ENCODE measurements around the gene DGCR6L.
"Not testable (repeated sequence)": the region's sequence is repeated elsewhere in the genome, so short reads cannot be mapped to it uniquely, and the experiment has no call there.

DNA sequence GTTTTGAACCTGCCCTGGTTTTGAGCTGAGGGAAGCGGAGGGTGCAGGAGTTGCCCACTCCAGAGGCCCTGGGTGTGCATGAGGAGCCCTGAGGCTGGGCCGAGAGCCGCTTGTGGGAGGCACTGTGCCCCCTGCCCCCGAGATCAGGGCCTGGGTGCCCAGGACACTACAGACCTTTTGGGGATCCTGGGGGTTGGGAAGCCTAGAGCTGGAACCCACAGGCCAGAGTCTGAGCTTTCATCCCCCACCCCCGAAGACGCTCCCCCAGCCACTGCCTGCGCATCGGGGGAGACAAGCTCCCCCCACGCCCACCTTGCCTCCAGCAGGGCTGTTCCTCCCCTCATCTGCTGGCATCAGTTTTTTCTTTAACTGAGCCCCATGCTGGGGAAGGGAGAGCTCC lies 38.4 kb downstream of the DGCR6L start:
- TF ChIP-seq, protein P1, sequence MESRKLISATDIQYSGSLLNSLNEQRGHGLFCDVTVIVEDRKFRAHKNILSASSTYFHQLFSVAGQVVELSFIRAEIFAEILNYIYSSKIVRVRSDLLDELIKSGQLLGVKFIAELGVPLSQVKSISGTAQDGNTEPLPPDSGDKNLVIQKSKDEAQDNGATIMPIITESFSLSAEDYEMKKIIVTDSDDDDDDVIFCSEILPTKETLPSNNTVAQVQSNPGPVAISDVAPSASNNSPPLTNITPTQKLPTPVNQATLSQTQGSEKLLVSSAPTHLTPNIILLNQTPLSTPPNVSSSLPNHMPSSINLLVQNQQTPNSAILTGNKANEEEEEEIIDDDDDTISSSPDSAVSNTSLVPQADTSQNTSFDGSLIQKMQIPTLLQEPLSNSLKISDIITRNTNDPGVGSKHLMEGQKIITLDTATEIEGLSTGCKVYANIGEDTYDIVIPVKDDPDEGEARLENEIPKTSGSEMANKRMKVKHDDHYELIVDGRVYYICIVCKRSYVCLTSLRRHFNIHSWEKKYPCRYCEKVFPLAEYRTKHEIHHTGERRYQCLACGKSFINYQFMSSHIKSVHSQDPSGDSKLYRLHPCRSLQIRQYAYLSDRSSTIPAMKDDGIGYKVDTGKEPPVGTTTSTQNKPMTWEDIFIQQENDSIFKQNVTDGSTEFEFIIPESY (IDR thresholded peaks at IDR 0.05) = not testable (repeated sequence)
- TF ChIP-seq, protein P2, sequence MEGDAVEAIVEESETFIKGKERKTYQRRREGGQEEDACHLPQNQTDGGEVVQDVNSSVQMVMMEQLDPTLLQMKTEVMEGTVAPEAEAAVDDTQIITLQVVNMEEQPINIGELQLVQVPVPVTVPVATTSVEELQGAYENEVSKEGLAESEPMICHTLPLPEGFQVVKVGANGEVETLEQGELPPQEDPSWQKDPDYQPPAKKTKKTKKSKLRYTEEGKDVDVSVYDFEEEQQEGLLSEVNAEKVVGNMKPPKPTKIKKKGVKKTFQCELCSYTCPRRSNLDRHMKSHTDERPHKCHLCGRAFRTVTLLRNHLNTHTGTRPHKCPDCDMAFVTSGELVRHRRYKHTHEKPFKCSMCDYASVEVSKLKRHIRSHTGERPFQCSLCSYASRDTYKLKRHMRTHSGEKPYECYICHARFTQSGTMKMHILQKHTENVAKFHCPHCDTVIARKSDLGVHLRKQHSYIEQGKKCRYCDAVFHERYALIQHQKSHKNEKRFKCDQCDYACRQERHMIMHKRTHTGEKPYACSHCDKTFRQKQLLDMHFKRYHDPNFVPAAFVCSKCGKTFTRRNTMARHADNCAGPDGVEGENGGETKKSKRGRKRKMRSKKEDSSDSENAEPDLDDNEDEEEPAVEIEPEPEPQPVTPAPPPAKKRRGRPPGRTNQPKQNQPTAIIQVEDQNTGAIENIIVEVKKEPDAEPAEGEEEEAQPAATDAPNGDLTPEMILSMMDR (IDR thresholded peaks at IDR 0.05 in 2 of 3, conservative IDR thresholded peaks at IDR 0.05 in 1 of 3; ENCODE audit: control insufficient read depth in 2 of 3, extremely low read depth in 1 of 3, insufficient read depth in 1 of 3, low read depth in 3 of 3, low read length in 3 of 3) = not testable (repeated sequence)
- not testable (repeated sequence) for TF ChIP-seq TCF12, JUND (IDR thresholded peaks at IDR 0.05; ENCODE audit: low read depth, low read length)

Measured in GM12878 (cell line).